Activated gamma-delta T cell (primary cell): ENCODE measurements around the gene HKDC1.
"Not testable (repeated sequence)": the region's sequence is repeated elsewhere in the genome, so short reads cannot be mapped to it uniquely, and the experiment has no call there.

ENCODE experiments used
- DNase-seq: peaks from one replicate; lab custom pipeline; 2025; lab: John Stamatoyannopoulos, UW

Gene HKDC1

GRCh38 chr10:69241575-69241974 is 21.4 kb downstream of the HKDC1 start:
- no peak for DNase-seq

GRCh38 chr10:69242040-69242851 is 22.1 kb downstream of the HKDC1 start:
- no peak for DNase-seq

GRCh38 chr10:69242852-69243212 is 22.7 kb downstream of the HKDC1 start:
- no peak for DNase-seq

GRCh38 chr10:69243817-69244216 is 23.7 kb downstream of the HKDC1 start:
- DNase-seq, result no peak

GRCh38 chr10:69246036-69246435 is 25.9 kb downstream of the HKDC1 start:
- DNase-seq, result no peak

- DNase-seq, result no peak
These were observed 26.6 kb downstream of the HKDC1 start for GRCh38 chr10:69246581-69247312.

GRCh38 chr10:69247313-69247710 is 27.2 kb downstream of the HKDC1 start:
- DNase-seq, result no peak

- DNase-seq, result no peak
These were observed 28.1 kb downstream of the HKDC1 start for GRCh38 chr10:69248117-69248730.

GRCh38 chr10:69250041-69250440 is 29.9 kb downstream of the HKDC1 start:
- no peak for DNase-seq

GRCh38 chr10:69251417-69251816 is 31.3 kb downstream of the HKDC1 start:
- DNase-seq, result not testable (repeated sequence)

- DNase-seq, result no peak
These were observed 33.0 kb downstream of the HKDC1 start for GRCh38 chr10:69253171-69253570.

- DNase-seq, result no peak
These were observed 34.7 kb downstream of the HKDC1 start for GRCh38 chr10:69254877-69255276.

GRCh38 chr10:69259547-69260243 is 39.6 kb downstream of the HKDC1 start:
- DNase-seq, result no peak

GRCh38 chr10:69261184-69261583 is 41.1 kb downstream of the HKDC1 start:
- no peak for DNase-seq

- DNase-seq, result no peak
These were observed 42.2 kb downstream of the HKDC1 start for GRCh38 chr10:69262292-69262751.

GRCh38 chr10:69265521-69265920 is 45.4 kb downstream of the HKDC1 start:
- no peak for DNase-seq

GRCh38 chr10:69268761-69269416 is 48.8 kb downstream of the HKDC1 start:
- DNase-seq, result no peak

GRCh38 chr10:69269761-69270160 is 49.6 kb downstream of the HKDC1 start:
- no peak for DNase-seq

GRCh38 chr10:69270990-69271389 is 50.9 kb downstream of the HKDC1 start:
- no peak for DNase-seq

GRCh38 chr10:69272624-69273023 is 52.5 kb downstream of the HKDC1 start:
- no peak for DNase-seq

- DNase-seq, result no peak
These were observed 55.3 kb downstream of the HKDC1 start for GRCh38 chr10:69275444-69275843.

GRCh38 chr10:69276503-69276902 is 56.4 kb downstream of the HKDC1 start:
- no peak for DNase-seq
